ENCODE measurements around the gene LPAR1. TPM values are rescaled to one million over a fixed set of nuclear protein-coding genes. Genes with fewer than 3 reads are reported as not detected.
A peak's percentile ranks its signal among the peaks of the same experiment; 100 is the strongest.

Gene LPAR1
- total RNA-seq, 3 donors from 2014 or later: 27.5 to 44.9 (median 30.3) TPM

DNA sequence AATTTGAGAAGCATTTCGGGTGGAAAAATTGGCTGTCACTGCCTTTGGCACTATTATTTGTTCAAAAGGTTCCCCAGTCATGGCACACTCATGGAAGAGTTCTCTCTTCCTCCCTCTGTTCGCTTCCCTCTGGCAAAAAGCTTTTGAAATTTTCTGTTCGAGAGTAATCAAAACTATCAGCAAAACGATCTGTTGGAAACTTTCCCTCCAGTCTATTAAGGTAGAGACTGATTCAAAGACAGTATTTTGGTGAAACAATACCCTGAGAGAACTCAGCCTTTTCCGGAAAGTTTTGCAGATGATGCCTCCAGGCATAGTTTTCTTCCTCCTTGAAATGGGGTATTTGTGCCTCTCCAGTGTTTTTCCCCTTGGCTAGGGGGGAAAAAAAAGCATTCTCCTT lies 3.6 kb upstream of the LPAR1 start:
- no peak for DNase-seq
- H3K4me3 ChIP-seq: no peak overlapping the region
- TF ChIP-seq CTCF (IDR thresholded peaks at IDR 0.05): no peak
- no peaks in the 10 kb centered on the region for H3K9me3 ChIP-seq
- no peak for ATAC-seq
- H3K36me3 ChIP-seq (ENCODE audit: low read depth): no peaks in the 10 kb centered on the region
- intact Hi-C loops (cut with DNase I, micrococcal nuclease): no loop called here
- H3K4me1 ChIP-seq (ENCODE audit: low read depth): no peaks in the 10 kb centered on the region

GRCh38 chr9:111040494-111040893 lies 2.2 kb upstream of the LPAR1 start:
- no peak for TF ChIP-seq CTCF (IDR thresholded peaks at IDR 0.05)
- no peak for DNase-seq

DNA sequence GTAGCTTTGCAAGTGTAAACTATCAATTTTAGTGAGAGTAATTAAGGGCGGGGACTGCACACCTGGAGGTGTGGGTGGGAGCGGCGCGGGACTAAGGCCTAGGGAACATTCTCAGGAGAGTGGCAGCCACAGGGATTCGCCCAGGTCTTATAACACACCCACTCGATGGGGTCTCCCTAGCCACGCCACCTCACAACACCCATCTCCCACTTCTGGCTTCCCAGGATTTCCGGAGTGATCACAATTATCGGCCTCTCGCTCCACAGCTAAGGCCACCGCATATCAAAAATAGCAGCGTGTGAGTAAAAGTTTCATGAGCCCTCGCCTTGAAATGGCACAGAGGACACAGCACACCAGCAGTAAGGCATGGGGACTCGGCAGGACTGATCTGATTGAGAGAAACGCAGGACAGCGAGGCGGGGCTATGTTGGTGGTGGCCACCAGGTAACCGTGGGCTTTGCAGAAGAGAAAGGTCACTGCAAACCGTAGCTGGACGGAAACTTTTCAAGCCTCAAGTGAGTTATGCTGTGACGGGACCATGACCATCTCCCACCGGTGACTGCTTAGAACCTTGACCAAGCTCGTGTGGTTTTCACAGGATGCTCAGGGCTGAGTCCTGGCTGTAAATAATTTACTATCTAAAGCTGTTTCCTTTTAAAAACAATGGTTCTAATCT lies 1.1 kb upstream of the LPAR1 start:
- ATAC-seq (peak; percentile 77), DNase-seq (peak; percentile 66 to 74 (median 71))
- TF ChIP-seq CTCF (IDR thresholded peaks at IDR 0.05): no peak

More at GRCh38 chr9:111040494-111040893, 2.2 kb upstream of the LPAR1 start:
- H3K4me1 ChIP-seq (ENCODE audit: low read depth): no peaks in the 10 kb centered on the region
- intact Hi-C loops (cut with DNase I, micrococcal nuclease): no loop called here
- no peak for ATAC-seq
- H3K9me3 ChIP-seq: no peaks in the 10 kb centered on the region
- no peaks in the 10 kb centered on the region for H3K36me3 ChIP-seq (ENCODE audit: low read depth)
- no peak overlapping the region for H3K4me3 ChIP-seq

GRCh38 chr9:111037708-111038330 lies 451 bp downstream of the LPAR1 start:
- DNase-seq (peak; percentile 52 to 68 (median 68)), ATAC-seq (peak; percentile 56)
- Histone ChIP-seq H3K4me3 (peak overlapping the region; percentile 65), H3K4me1 (ENCODE audit: low read depth) (no peaks in the 10 kb centered on the region), H3K9me3 (no peaks in the 10 kb centered on the region), H3K36me3 (ENCODE audit: low read depth) (no peaks in the 10 kb centered on the region)
- intact Hi-C loops (cut with DNase I, micrococcal nuclease): no loop called here
- no peak for TF ChIP-seq CTCF (IDR thresholded peaks at IDR 0.05)

More for the DNA sequence above, 1.1 kb upstream of the LPAR1 start:
- Histone ChIP-seq H3K4me3 (no peak overlapping the region), H3K4me1 (ENCODE audit: low read depth) (no peaks in the 10 kb centered on the region), H3K9me3 (no peaks in the 10 kb centered on the region), H3K36me3 (ENCODE audit: low read depth) (no peaks in the 10 kb centered on the region)
- intact Hi-C loops (cut with DNase I, micrococcal nuclease): no loop called here

DNA sequence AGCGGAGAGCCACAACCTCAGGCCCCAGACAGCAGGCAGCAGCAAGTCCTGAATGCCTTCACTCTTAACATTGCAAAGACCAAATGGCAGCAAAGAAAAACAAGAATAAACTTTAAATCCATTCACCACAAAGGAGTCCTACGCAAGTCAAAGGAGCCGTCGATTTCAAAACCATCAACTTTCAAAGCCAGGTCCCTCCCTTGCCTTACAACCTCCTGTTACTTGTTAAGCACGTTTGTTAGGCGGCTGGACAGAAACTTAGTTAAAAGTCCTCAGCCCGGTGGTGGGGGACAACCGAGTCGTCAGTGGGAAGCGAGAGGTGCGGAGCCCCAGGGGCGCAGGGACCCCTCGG lies 938 bp downstream of the LPAR1 start:
- DNase-seq (no peak), ATAC-seq (peak; percentile 16)
- Histone ChIP-seq H3K36me3 (ENCODE audit: low read depth) (no peaks in the 10 kb centered on the region), H3K4me3 (peak overlapping the region; percentile 65), H3K9me3 (no peaks in the 10 kb centered on the region), H3K4me1 (ENCODE audit: low read depth) (no peaks in the 10 kb centered on the region)
- no peak for TF ChIP-seq CTCF (IDR thresholded peaks at IDR 0.05)
- intact Hi-C loops (cut with DNase I, micrococcal nuclease): no loop called here

Measured in mucosa of descending colon (tissue), 3 donors.